Memory B cell (primary cell): Measurements from ENCODE around the gene CAMTA1.
"Not testable (repeated sequence)": the region's sequence is repeated elsewhere in the genome, so short reads cannot be mapped to it uniquely, and the experiment has no call there.

Experiments
- ATAC-seq: fragments of 150-1000 bp; cut with Tn5 transposase; 2 replicates; pipeline ENCODE4 v1.10.0; 2021; ENCODE audit warnings: low read depth, mild to moderate bottlenecking, moderate library complexity
- DNase-seq, 2 donors: peaks; one replicate each; pipeline ENCODE4 v3.0.0; 2022; ENCODE audit warnings: low spot score in 2 of 2
- H3K27ac Mint-ChIP-seq: one replicate; pipeline ENCODE4 v1.8.0; 2022; ENCODE audit warnings: mild to moderate bottlenecking, moderate library complexity, mixed read lengths
- H3K27me3 Mint-ChIP-seq: one replicate; pipeline ENCODE4 v1.8.0; 2022; ENCODE audit warnings: mixed read lengths
- H3K36me3 Mint-ChIP-seq: one replicate; pipeline ENCODE4 v1.8.0; 2022; ENCODE audit warnings: mild to moderate bottlenecking, mixed read lengths
- H3K4me1 Mint-ChIP-seq: one replicate; pipeline ENCODE4 v1.8.0; 2022; ENCODE audit warnings: mixed read lengths
- H3K4me3 Mint-ChIP-seq: one replicate; pipeline ENCODE4 v1.8.0; 2022; ENCODE audit warnings: mild to moderate bottlenecking, moderate library complexity, mixed read lengths
- H3K9me3 Mint-ChIP-seq: one replicate; pipeline ENCODE4 v1.8.0; 2022; ENCODE audit warnings: mixed read lengths

The CAMTA1 gene

DNA sequence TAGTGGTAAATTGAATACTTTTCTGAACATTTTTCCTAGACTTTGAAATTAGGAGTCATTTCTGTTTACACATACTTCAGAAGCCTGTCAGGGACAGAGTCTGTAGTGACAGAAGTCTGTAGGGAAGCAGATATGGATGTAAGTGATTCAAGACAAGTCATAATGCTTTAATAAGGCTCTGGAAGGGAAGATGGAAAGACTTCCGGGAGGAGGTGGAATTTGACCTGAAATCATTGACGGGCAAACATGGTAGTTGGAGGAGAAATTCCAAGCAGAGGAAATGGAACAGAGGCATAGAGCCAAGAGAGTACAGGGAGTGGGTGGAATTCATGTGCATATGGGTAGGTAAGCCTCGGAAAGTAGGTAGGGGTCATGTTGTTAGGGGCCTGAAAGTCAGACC lies 22.5 kb downstream of the CAMTA1 start:
- no peak for ATAC-seq
- Mint-ChIP-seq H3K36me3 (peaks cover 8% of the 10 kb centered on the region), H3K27ac (no peak overlapping the region), H3K4me3 (no peak overlapping the region), H3K9me3 (no peaks in the 10 kb centered on the region), H3K4me1 (peaks cover 33% of the 10 kb centered on the region), H3K27me3 (no peaks in the 10 kb centered on the region)
- no peak for DNase-seq

DNA sequence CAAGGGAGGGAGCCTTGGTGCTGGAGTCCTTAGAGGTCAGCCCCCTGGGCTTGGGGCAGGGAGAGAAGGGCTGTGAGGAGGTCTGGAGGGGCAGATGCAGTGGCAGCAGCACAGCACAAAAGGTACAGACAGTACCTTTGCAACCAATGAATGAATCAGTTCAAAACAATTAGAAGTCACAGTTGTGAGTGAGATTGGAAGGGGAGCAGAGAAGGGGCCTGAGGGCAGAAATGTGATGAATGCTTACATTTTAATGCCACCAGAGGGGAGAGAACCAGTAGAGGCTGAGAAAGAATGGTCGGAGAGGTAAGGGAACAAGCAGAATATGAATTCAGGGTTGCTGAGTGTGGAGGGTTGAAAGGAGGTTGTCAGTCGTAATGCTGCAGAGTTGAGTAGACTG lies 24.2 kb downstream of the CAMTA1 start:
- H3K9me3 Mint-ChIP-seq = no peaks in the 10 kb centered on the region

DNA sequence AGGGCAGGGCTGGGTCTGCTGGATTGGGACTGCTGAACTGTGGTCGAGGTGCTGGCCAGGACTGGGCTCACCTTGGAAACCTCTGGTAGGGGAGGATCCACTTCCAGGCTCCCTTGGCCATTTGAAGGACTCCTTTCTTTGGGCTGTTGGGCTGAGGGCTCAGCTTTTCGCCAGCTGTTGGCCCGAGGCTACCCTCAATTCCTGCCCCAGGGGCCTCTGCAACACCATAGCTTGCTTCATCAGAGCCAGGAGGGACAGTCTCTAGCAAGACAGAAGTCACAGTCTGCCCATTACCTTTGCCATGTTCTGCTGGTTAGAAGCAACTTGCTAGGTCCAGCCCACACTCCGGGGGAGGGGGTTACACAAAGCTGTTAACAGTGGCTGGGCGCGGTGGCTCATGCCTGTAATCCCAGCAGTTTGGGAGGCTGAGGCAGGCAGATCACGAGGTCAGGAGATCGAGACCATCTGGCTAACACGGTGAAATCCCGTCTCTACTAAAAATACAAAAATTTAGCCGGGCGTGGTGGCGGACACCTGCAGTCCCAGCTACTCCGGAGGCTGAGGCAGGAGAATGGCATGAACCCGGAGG lies 25.0 kb downstream of the CAMTA1 start:
- H3K9me3 Mint-ChIP-seq, H3K4me3 Mint-ChIP-seq, H3K36me3 Mint-ChIP-seq, ATAC-seq, H3K27ac Mint-ChIP-seq, DNase-seq, H3K27me3 Mint-ChIP-seq: not testable (repeated sequence)
- H3K4me1 Mint-ChIP-seq = peaks cover 28% of the 10 kb centered on the region

More for the DNA sequence above, 24.2 kb downstream of the CAMTA1 start:
- no peak overlapping the region for H3K27ac Mint-ChIP-seq
- DNase-seq (no peak), ATAC-seq (no peak)
- peaks cover 34% of the 10 kb centered on the region for H3K4me1 Mint-ChIP-seq
- H3K36me3 Mint-ChIP-seq = peaks cover 7% of the 10 kb centered on the region
- no peaks in the 10 kb centered on the region for H3K27me3 Mint-ChIP-seq
- H3K4me3 Mint-ChIP-seq = no peak overlapping the region

DNA sequence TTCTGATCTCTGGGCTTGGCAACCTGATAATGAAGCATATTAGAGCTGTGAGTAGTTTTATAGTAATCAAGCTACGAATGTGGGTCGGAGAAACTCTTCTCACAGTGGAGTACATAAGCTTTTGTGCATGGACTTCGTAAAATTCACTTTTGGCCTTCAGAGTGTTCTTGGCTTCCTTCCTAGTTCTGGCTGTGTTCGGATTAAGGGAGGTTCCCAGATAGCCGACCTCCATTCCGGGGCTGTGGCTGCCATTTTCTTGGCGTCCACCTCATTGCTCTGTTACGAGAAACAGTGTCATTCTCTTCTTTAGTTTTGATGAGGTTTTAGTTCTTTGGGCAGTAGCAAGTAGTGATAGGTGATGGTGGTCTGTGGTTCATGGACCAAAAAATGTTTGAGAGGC lies 26.3 kb downstream of the CAMTA1 start:
- H3K27ac Mint-ChIP-seq = no peak overlapping the region
- H3K36me3 Mint-ChIP-seq = peaks cover 7% of the 10 kb centered on the region
- H3K4me3 Mint-ChIP-seq = no peak overlapping the region
- DNase-seq (no peak), ATAC-seq (no peak)
- H3K9me3 Mint-ChIP-seq = no peaks in the 10 kb centered on the region
- no peaks in the 10 kb centered on the region for H3K27me3 Mint-ChIP-seq
- peaks cover 28% of the 10 kb centered on the region for H3K4me1 Mint-ChIP-seq

DNA sequence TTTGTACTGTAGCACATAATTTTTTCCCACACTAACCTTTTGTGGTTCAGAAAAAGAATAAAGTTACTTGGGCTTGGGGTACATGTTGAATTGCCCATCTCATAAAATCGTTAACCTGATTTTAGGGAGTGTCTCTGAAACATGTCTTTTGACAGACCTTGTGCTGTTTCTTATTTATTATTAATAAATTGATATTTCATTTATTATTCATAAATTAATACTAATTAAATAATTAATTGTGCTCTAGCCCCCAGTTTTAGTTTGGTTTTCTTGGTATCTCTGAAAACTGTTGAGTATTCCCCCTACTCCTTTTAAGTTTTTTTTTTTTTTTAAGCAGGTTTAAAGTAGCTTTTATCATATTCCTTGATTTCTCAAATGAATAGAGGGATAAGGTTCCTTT lies 27.9 kb downstream of the CAMTA1 start:
- Mint-ChIP-seq H3K4me1 (peaks cover 39% of the 10 kb centered on the region), H3K9me3 (no peaks in the 10 kb centered on the region), H3K27me3 (no peaks in the 10 kb centered on the region), H3K27ac (no peak overlapping the region), H3K4me3 (no peak overlapping the region), H3K36me3 (peaks cover 7% of the 10 kb centered on the region)
- DNase-seq (no peak), ATAC-seq (no peak)

DNA sequence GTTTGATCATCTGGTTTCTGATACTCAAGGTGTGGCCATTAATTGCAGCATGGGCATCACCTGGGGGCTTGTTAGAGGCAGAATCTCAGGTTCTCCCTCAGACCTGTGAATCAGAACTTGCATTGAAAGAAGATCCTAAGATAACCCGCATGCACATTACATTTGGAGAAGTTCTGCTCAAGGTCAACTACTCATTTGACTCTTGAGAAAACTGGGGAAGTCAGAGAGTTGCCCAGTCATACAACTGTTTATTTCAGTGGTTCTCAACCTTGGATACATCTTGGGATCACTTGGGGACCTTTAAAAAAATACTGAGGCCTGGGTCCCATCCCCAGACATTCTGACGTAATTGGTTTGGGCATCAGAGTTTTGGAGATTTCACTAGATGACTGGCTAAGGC lies 30.5 kb downstream of the CAMTA1 start:
- ATAC-seq (no peak), DNase-seq (no peak)
- peaks cover 3% of the 10 kb centered on the region for H3K36me3 Mint-ChIP-seq
- no peak overlapping the region for H3K4me3 Mint-ChIP-seq
- H3K4me1 Mint-ChIP-seq = peaks cover 52% of the 10 kb centered on the region
- H3K27ac Mint-ChIP-seq = no peak overlapping the region
- no peaks in the 10 kb centered on the region for H3K27me3 Mint-ChIP-seq
- H3K9me3 Mint-ChIP-seq = no peaks in the 10 kb centered on the region

DNA sequence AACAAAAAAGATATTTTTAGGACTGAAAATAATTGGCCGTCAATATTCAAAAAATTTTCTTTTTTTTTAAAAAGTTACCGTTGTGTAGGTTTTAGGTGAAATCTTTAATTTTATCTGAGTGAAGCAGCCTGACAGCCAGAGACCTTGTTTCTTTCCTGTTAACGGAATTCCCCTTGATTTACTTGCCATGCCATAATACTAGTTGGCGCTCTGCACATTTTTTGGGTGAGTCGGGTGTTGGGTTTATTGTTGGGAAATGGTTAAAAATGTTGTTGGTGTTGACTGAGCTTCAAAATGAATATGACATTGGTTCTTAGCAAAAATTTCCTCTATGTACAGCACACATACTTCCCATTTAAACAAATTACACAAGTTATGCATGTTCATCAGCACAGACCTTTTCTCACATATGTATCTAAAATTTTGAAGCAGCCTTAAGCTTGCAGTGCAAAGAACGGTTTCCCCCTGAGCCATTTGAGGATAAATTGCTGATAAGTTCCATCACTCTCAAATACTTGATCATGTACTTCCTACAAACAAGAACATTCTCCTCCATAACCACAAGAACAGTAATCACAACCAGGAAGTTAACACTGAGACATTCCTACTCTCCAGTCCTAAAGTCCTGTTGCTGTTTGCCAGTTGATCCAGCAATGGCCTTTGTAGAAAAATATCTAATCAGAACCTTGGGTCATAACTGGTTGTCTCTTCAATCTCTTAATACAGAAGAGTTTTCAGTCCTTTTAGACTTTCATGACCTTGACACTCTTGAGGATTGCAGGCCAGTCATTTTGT lies 34.2 kb downstream of the CAMTA1 start:
- ATAC-seq (no peak), DNase-seq (no peak)
- Mint-ChIP-seq H3K4me1 (peaks cover 44% of the 10 kb centered on the region), H3K4me3 (no peak overlapping the region), H3K27me3 (no peaks in the 10 kb centered on the region), H3K9me3 (no peaks in the 10 kb centered on the region), H3K27ac (no peak overlapping the region), H3K36me3 (no peaks in the 10 kb centered on the region)

DNA sequence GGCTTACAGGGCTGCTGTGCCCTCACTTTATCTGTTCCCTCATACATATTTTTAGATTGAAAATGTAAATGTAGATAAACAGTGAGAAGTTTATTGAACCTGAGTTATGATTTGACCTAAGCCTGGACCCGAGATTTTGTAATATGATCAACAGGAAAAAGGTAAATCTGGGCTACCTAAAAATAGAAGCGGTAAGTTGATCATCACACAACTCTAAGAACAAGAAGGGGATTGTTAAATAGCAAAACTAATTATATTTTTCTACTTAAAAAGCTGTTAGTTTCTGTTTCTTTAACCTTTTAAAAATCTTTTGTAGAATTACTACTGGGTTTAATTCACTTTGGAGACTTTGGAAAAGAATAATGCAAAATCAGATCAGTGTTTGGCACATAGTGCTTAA lies 35.6 kb downstream of the CAMTA1 start:
- no peak overlapping the region for H3K4me3 Mint-ChIP-seq
- no peak for DNase-seq
- no peak for ATAC-seq
- H3K4me1 Mint-ChIP-seq = peaks cover 40% of the 10 kb centered on the region
- H3K27ac Mint-ChIP-seq = peak overlapping the region; percentile 17
- no peaks in the 10 kb centered on the region for H3K36me3 Mint-ChIP-seq
- H3K27me3 Mint-ChIP-seq = no peaks in the 10 kb centered on the region
- no peaks in the 10 kb centered on the region for H3K9me3 Mint-ChIP-seq

GRCh38 chr1:6822530-6823359 lies 37.5 kb downstream of the CAMTA1 start:
- Mint-ChIP-seq H3K27ac (peak overlapping the region; percentile 64), H3K9me3 (no peaks in the 10 kb centered on the region), H3K4me3 (no peak overlapping the region), H3K27me3 (no peaks in the 10 kb centered on the region), H3K4me1 (peaks cover 30% of the 10 kb centered on the region), H3K36me3 (peaks cover 5% of the 10 kb centered on the region)
- DNase-seq = no peak
- no peak for ATAC-seq

DNA sequence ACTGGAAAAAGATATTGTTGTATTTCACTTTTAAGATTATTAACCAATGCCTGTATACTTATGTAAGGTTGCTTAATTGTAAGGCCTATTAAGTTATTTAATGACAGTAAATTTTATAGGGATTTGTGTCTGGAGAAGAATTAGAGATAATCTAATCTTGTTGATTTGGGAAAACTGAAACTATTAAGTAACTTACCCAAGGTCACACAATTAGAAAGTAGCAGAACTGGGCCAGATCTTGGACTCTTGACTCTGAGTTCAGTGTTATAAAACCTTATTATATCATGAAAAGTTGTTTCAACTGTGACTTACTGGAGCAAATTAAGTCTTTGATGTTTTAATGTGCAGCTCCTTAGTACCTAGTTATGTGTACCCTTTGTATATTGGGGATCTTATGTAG lies 38.5 kb downstream of the CAMTA1 start:
- Mint-ChIP-seq H3K4me3 (no peak overlapping the region), H3K36me3 (peaks cover 9% of the 10 kb centered on the region), H3K27me3 (no peaks in the 10 kb centered on the region), H3K27ac (peak overlapping the region; percentile 38), H3K4me1 (peaks cover 24% of the 10 kb centered on the region), H3K9me3 (no peaks in the 10 kb centered on the region)
- ATAC-seq (no peak), DNase-seq (no peak)

DNA sequence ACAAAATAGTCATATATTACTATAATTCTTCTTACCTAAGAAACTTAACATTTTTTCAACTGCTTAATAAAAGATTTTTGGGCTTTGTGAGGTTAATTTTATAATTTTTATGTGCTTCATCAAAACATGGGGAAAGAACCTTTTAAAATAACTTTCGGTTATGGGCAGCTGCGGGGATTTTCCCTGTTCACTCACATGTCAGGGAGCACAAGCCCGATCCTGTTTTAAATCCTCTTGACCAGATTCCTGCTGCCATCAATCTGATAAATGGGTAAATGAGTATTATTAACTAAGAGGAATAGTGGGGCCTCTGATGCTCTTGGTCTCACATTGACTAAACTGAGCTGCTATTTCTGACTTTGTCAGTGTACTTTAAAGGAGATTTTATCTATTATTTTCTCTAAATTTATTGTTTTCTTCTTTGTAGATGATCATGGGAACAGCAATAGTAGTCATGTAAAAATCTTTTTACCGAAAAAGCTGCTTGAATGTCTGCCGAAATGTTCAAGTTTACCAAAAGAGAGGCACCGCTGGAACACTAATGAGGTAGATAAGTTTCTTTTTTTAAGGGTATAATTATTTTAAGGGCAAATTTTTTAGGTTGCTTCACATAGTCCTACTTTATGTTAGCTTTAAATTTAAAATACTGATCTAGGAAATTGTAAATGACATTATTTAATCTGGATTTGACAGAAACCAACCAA lies 39.6 kb downstream of the CAMTA1 start:
- Mint-ChIP-seq H3K4me3 (no peak overlapping the region), H3K27me3 (no peaks in the 10 kb centered on the region), H3K27ac (no peak overlapping the region), H3K36me3 (peaks cover 13% of the 10 kb centered on the region), H3K4me1 (peaks cover 18% of the 10 kb centered on the region), H3K9me3 (no peaks in the 10 kb centered on the region)
- no peak for DNase-seq
- no peak for ATAC-seq

GRCh38 chr1:6825828-6826227 lies 40.6 kb downstream of the CAMTA1 start:
- DNase-seq (no peak), ATAC-seq (no peak)
- Mint-ChIP-seq H3K27me3 (no peaks in the 10 kb centered on the region), H3K4me3 (no peak overlapping the region), H3K36me3 (peaks cover 13% of the 10 kb centered on the region), H3K9me3 (no peaks in the 10 kb centered on the region), H3K27ac (no peak overlapping the region), H3K4me1 (peaks cover 9% of the 10 kb centered on the region)

- peaks cover 13% of the 10 kb centered on the region for H3K36me3 Mint-ChIP-seq
- DNase-seq (no peak), ATAC-seq (no peak)
- no peaks in the 10 kb centered on the region for H3K9me3 Mint-ChIP-seq
- H3K27me3 Mint-ChIP-seq = no peaks in the 10 kb centered on the region
- no peak overlapping the region for H3K4me3 Mint-ChIP-seq
- no peak overlapping the region for H3K27ac Mint-ChIP-seq
- H3K4me1 Mint-ChIP-seq = peaks cover 8% of the 10 kb centered on the region
Observed at GRCh38 chr1:6827079-6827478, 41.8 kb downstream of the CAMTA1 start.
